Ammon's horn (tissue), 1 donor: ENCODE results near the gene DDX25.
"Not testable (repeated sequence)": the region's sequence is repeated elsewhere in the genome, so short reads cannot be mapped to it uniquely, and the experiment has no call there.

Experiments used
- DNase-seq: peaks from one replicate; pipeline ENCODE4 v3.0.0-alpha.2; 2016; ENCODE audit warnings: low spot score

DDX25 gene

DNA sequence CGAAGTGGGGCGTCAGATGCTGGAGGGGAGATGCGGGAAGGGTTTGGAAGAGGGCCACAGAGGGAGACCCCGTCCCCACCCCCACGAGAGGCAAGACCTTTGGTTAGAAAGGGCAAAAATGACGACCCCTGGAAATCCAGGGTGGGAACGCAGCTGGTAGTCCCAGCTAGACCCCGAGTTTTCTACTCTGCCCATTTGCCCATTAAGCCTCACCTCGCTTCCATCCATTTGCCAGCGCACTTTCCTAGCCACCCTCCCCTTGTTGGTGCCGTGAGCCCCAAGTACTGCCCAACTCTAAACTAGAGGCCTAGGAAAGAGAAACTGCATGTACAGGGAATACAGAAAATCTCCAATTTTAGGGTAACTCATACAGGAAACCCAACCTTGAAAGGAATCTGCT lies 370 bp downstream of the DDX25 start:
- no peak for DNase-seq

DNA sequence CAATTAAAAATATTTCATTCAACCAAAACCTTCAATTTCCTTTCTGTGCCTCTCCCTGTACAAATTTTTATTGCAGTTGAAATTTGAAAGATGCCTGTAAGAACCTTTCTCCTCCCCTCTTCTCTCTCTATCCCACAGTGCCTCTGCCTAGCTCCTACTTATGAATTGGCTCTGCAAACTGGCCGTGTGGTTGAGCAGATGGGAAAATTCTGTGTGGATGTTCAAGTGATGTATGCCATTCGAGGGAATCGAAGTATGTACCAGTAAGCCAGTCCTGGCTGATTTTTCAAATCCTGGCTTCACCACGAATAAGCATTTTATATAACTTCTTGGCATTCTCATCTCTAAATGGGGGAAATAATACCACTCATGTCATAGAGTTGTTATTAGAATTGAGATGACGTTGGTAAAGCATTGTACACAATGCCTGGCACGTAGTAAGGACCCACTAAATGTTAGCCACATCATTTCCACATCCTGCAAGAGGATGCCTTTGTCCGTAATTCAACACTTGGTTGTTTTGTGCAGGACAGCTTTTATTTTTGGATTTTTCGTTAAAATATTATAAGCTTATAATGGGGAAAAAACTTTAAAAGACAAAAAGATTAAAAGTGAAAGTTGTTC lies 6.0 kb downstream of the DDX25 start:
- DNase-seq, result peak; percentile 74

DNA sequence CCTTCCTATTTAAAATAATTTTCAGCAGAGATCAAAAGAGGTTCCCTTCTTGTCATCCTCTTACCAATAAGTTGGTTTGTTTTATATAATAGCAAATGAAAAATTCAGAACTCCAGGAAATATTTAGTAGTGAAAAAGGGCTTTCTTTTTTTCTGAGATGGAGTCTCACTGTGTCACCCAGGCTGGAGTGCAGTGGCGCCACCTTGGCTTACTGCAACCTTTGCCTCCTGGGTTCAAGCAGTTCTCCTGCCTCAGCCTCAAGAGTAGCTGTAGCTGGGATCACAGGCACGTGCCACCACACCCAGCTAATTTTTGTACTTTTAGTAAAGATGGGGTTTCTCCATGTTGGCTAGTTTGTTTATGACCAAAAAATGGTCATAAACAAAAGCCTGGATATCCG lies 10.3 kb downstream of the DDX25 start:
- not testable (repeated sequence) for DNase-seq

DNA sequence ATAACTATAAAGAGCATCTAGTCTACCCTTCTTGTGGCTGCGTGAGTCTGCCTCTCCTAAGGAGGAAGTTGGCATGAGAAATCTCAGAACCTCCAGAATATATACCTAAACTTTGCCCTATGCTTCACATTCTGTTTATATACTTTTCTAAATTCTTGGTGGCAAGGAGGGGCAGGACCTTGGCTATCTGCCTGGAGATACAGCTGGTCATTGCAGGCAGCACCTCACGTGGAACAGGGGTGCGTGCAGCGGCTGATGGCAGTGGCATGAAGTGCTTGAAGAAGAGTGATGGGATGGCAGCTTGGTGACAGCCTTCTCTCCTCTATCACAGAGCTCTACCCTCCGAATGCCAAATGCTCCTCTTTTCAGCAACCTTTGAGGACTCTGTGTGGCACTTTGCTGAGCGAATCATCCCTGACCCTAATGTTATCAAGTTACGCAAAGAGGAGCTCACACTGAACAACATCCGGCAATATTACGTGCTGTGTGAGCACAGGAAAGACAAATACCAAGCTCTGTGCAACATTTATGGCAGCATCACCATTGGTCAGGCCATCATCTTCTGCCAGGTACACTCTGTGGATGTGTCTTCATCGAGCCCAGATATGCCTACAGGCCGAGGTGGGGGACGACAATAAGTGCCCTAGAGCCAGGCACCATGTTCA lies 12.5 kb downstream of the DDX25 start:
- DNase-seq, result no peak

DNA sequence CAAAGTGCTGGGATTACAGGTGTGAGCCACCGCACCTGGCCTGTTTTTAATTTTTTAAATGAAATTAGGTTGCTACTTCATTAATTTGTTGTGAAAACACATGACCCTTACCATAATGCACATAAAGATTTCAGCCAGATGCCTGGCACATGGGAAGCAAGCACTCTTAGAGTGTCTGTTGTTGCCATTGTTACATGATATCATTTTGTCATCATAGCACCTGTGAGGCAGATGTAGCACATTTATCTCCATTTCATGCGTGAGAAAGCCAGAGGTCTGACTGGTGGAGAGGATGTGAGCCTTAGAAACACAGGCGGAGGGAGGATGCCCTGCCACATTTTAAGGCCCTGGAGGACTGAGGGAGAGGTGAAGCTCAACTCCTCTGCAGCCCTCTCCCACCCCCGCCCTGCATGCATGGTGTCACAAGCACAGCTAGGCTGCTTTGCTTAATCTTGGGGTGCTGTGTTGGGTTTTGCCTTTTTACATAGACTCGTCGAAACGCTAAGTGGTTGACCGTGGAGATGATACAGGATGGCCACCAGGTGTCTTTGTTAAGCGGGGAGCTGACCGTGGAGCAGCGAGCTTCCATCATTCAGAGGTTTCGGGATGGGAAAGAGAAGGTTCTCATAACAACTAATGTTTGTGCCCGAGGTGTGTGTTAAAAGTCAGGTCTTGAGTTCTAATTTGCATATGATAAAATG lies 14.0 kb downstream of the DDX25 start:
- DNase-seq, result no peak

DNA sequence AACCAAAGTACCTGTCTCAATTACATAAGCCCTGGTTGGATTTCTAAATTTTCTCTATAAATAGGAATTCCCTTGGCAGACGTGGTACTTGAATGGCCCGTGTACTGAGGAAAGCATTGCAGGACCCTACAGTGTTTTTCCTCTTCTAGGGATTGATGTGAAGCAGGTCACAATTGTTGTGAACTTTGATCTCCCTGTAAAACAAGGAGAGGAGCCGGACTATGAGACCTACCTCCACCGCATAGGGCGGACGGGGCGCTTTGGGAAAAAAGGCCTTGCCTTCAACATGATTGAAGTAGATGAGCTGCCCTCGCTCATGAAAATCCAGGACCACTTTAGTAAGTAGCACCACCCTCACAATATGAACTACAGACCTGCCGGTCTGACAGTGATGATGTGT lies 16.7 kb downstream of the DDX25 start:
- DNase-seq, result no peak

DNA sequence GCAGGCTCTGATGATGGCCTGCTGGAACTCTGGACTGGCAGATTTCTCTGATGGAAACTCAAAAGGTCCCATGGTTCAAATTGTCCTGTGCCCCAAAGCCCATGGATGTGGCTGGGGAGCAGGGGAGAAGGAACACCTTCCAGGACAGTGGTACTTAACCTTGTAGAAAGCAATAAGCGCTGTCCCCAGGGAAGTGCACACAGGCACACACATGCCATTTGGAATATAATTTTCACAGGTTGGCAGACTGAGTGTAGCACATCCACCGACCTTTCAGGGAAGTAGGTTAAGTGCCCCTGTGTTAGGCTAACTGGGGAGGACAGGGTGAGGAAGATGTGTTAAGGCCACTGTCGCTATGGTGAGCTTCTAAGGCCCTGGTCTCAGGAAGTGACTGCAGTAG lies 17.8 kb downstream of the DDX25 start:
- no peak for DNase-seq

DNA sequence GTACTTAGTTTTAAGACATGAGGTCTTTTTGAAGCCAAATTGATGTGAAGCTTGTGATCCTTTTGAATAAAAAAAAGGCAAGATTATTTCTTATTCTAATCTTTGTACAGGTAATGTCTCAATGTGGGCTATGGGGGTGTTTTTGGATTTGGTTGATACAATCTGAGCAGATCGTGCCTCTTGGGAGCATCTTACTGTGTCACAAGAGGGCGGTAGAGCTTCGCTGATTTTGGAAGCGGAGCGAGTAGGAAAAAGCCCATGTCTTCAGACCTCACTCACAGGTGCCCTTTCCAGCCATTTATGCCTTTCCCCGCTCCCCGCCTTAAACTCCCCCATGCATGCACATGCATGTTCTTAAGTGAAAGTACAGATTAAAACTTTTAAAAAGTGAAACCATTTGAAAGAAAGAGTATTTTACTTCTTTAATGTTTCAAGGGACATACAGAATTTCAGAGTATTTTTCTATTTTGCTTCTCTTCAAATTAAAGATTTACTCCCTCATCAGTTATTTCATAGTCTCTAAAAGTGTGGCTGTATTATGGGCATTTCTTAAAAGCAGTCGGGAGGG lies 18.8 kb downstream of the DDX25 start:
- peak; percentile 86 for DNase-seq

DNA sequence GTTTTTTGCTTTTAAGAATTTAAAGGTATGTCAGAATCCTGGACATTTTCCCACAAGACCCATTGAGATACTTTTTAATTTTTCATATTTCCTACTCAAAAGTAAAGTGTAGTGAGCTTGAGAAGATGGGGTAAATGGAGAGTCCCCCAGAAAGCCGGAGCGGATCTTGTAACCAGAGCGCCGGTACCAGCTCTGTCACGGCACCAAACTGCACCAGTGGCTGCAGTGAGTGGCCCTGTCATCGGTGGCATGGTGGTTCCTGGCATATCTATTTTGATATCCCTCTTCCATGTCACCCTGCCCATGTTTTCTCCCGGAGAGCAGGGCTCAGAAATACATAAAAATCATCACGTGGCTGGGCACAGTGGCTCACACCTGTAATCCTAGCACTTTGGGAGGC lies 19.3 kb downstream of the DDX25 start:
- no peak for DNase-seq

DNA sequence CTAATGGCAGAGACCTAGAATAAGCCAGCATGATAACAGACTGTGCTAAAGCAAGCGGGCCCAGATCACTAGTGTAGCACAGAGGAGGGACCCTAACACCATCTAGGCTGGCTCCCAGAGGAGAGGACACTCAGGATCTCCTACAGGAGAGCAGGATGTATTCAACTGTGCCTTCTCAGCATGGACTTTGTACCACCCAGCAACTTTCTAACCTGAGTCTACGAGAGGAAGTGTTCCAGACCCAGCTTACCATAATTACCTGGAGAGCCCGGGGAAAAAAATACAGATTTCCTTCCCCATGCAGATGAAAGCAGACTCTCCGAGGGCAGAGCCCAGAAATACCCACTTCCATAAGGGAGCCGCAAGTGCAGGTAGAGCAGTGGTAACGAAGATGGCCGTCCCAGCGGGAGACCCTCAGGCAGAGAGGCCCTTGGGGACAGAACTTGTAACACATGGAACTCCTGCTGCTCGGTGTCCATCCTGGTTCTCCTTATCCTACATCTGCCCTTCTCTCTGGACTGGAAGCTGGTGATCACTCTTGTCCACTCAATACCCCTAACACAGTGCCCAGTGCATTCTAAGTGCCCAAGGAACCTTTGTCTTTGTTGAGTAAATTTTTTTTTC lies 20.2 kb downstream of the DDX25 start:
- no peak for DNase-seq

DNA sequence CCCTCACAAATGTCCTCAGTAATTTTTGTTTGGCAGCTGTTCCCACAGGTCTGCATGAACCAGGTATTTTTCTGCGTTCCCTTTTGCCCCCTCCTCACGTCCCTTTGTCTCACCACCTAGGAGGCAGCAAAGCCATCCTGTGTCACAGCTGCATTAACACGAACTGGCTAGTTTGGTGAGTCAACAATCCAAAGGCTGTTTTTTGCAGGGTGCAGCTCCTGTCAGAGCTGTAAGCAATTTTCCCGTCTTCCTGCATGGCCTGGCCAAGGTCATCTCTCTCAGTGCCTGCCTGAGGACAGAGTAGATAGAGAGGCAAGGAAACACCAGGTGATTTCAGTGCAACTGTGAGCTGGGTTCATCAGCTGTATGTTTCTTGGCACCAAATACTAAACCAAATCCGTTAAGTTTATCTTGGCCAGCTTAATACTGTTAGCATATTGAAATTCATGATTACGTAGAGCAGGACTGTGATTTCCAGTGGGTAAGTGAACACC lies 21.0 kb downstream of the DDX25 start:
- no peak for DNase-seq

DNA sequence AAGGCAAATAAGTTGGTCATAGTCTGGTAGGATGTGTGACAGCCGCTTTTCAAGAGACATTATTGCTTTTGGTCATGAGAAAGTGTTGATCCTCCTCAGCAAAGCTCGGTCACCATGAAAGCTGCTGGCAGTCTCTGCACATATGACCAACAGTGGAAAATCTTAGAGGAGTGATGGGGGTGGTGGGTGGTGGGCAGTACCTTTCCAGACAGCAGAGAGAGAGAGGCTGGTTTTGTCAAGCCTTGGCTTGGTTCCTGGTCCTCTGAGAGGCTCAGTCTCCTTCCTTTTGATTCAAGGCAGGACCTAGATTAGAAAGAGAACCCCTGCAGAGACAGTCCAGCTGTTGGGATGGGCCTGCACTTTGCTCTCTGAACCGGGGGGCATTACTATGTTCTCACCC lies 21.5 kb downstream of the DDX25 start:
- no peak for DNase-seq

DNA sequence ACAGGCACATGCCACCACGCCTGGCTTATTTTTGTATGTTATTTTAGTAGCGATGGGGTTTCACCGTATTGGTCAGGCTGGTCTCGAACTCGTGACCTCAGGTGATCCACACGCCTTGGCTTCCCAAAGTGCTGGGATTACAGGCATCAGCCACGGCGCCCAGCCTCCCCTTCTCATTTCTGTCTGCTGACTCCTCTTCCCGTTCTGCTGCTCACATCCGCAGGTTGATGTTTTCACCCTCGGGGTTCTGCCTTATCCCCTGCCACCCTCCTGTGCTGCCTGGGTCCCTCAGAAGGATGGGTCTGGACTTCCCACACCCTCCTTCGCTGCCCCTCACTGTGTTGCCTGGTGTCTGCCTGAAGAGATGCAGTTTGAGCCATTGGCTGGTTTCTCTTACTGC lies 22.4 kb downstream of the DDX25 start:
- no peak for DNase-seq

DNA sequence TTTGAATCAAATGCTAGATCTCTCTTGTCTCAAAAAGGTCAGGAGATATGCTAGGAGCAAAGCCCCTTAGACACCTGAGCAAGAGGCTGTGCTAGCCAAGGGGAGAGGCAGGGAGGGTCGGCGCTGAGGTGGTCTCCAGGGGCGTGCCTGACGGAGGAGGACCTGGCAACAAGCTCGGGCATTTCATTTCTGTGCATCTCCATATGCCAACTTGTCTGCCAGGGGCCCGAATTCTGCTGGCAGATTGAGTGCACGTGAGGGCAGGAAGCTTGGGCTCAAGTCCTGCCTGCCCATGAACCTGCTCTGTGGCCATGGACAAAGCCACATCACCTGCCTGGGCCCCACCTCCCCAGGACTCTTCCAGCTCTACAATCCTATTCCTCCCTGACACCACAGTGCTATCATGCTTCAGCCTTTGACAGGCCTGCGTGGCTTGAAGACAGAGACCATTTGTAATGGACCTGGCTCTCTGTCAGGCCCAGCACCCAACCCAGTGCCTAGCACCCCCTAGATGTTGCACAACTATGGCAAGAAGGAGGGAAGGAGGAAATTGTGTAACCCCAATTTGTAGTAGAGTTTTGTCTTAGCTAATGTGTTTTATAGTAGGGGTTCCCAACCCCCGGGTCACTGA lies 25.3 kb downstream of the DDX25 start:
- peak; percentile 17 for DNase-seq

DNA sequence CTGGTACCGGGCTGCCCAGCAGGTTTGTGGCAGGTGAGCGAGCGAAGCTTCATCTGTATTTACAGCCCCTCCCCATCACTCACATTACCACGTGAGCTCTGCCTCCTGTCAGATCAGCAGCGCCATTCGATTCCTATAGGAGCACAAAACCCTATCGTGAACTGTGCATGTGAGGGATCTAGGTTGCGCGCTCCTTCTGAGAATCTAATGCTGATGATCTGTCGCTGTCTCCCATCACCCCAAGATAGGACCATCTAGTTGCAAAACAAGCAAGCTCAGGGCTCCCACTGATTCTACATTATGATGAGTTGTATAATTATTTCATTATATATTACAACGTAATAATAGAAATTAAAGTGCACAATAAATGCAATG lies 25.8 kb downstream of the DDX25 start:
- DNase-seq, result no peak

DNA sequence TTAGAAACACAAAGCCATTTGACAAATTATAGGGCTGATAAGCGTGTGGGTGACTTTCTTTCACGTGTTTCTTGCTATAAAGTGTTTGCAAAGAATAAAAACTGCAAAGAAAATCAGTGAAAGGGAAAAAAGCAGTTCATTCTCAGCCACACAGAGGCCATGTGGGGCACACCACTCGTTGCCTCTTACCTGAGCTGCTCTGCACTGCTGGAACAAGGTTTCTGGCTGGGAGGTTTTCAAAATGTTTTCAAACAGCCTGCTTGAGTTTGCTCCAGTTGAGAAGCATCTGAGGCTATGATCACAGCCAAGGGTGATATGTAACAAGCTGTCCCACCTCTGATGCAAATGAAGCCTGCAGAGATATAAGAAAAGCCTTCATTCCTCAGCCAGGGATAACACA lies 26.8 kb downstream of the DDX25 start:
- no peak for DNase-seq

DNA sequence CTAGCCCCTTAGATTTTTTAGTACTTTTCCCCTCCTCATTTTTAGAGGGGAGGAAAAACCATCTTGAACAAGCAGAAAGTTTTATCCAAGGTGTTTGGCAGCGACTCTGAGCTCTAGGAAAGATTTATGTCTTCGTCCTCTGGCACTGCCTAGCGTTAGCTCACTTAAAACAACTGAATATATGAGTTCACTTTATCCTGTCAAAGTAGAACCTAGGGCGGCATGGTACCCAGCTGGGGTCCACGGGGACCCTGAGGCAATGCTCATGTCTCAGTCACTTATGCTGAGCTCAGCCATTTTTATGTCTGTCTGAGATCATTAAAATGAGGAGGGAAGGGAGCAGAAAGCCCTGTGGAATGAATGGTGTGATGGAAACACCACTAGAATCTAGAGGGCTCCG lies 27.4 kb downstream of the DDX25 start:
- DNase-seq, result no peak

DNA sequence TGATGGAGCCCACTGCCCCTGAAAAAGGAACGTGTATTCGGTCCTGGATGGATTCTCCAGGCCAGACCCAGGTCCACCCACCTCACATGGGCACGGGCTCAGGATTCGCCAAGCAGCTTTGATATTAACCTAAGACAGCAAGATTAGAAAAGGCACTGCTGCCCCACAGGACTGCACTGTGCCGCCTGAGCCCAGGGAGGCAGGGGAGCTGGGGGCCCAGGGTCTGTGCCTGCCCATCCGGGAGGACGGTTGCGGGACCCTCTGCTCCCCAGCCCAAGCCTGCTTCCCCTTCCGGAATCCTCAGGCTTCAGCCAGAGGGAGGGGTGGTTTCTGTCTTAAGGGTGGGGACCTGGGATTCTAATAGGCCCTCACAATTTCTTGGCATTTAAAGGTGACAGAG lies 28.0 kb downstream of the DDX25 start:
- DNase-seq, result no peak

DNA sequence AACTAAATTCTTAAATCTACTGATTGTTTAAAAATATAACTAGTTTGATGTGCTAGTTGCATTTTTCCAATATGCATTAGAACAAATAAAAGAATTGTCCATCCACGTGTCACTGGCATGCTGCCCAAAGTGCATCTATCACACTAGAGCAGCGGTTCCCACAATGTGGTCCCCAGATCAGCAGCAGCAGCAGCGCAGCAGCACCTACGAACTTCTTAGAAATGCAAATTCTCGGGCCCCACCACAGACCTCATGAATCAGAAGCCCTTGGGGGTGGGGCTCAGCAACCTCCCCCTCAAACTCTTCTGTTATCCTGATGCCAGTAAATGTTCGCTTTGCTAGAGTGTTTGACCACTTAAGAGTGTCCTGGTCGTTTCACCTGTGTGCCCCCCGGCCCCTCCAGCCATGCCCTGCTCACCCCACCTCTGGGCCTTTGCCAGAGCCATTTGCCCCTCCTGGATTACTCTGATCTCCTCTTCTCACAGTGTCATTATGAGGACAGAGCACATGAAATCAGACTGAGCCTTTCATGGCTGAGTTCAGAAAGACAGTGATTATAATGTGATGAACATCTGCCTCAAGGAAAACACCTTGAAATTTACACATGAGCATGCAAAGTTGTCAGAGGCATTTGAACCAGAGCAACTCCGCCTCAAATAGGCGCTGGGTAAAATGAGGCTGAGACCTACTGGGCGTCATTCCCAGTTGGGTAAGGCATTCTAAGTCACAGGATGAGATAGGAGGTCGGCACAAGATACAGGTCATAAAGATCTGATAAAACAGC lies 28.9 kb downstream of the DDX25 start:
- no peak for DNase-seq

DNA sequence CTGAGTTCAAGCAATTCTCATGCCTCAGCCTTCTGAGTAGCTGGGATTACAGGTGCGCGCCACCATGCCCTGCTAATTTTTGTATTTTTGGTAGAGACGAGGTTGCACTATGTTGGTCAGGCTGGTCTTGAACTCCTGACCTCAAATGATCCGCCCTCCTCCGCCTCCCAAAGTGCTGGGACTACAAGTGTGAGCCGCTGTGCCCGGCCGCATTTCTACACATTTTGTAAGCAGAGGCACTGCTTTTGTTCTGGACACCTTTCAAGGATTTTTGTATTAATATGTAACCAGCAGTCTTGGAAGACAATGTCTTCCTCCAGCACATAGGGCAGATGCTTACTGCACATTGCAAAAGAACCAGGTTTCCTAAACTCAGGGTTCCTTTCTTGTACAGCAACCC lies 30.2 kb downstream of the DDX25 start:
- no peak for DNase-seq

DNA sequence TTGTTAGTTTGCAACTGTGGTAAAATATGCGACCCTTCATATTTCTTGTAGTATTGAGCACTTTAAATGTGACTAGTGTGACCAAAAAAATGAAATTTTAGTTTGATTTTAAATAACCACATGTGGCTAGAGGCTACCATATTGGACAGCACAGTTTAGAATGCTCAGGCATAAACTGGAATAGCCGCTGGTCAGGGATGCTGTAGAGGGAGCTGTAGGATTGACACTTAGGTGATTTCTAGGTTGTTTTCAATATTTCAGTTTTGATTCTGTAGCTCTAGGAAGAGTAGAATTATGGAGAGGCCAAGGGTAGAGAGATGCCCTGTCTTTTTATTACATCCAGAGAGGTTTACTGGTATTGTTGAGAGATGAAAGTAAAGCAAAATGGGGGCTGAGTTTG lies 30.7 kb downstream of the DDX25 start:
- DNase-seq, result no peak
